ENCODE results near the gene HPCA.

Gene HPCA

GRCh38 chr1:32928285-32928684, 42.0 kb downstream of the HPCA start:
- Histone ChIP-seq H3K36me3 (ENCODE audit: low read length) (no peaks in the 10 kb centered on the region), H3K27ac (ENCODE audit: low read depth, low read length) (no peak overlapping the region), H3K27me3 (ENCODE audit: low read length) (no peaks in the 10 kb centered on the region), H3K4me2 (ENCODE audit: low read depth, low read length, poor library complexity, severe bottlenecking) (no peak overlapping the region), H3F3A (ENCODE audit: insufficient read depth) (no peaks in the 10 kb centered on the region), H4K20me1 (ENCODE audit: low read depth, low read length) (no peaks in the 10 kb centered on the region), H3K9me2 (replicated peaks; ENCODE audit: insufficient read depth, low read length) (no peaks in the 10 kb centered on the region), H3K9ac (ENCODE audit: low read length) (no peak overlapping the region), H2AFZ (ENCODE audit: low read depth, low read length, severe bottlenecking) (no peak overlapping the region), H3K79me2 (ENCODE audit: insufficient read depth, low read length) (no peaks in the 10 kb centered on the region), H3K4me3 (ENCODE audit: insufficient read depth, low read length, poor library complexity, severe bottlenecking) (no peak overlapping the region), H3K9me3 (ENCODE audit: insufficient read depth, low read length) (no peaks in the 10 kb centered on the region)
- no peak for TF ChIP-seq CTCF (IDR thresholded peaks at IDR 0.05; ENCODE audit: insufficient read depth, low read length, poor library complexity, severe bottlenecking)
- TF ChIP-seq EZH2phosphoT487 (conservative IDR thresholded peaks at IDR 0.05; ENCODE audit: low read length) = no peak

- no peak overlapping the region for H3K4me2 ChIP-seq (ENCODE audit: low read depth, low read length, poor library complexity, severe bottlenecking)
- H3K79me2 ChIP-seq (ENCODE audit: insufficient read depth, low read length) = no peaks in the 10 kb centered on the region
- no peaks in the 10 kb centered on the region for H3K27me3 ChIP-seq (ENCODE audit: low read length)
- H3K36me3 ChIP-seq (ENCODE audit: low read length) = no peaks in the 10 kb centered on the region
- H2AFZ ChIP-seq (ENCODE audit: low read depth, low read length, severe bottlenecking) = no peak overlapping the region
- H3K4me3 ChIP-seq (ENCODE audit: insufficient read depth, low read length, poor library complexity, severe bottlenecking) = no peak overlapping the region
- no peak overlapping the region for H3K9ac ChIP-seq (ENCODE audit: low read length)
- no peaks in the 10 kb centered on the region for H4K20me1 ChIP-seq (ENCODE audit: low read depth, low read length)
- H3K27ac ChIP-seq (ENCODE audit: low read depth, low read length) = no peak overlapping the region
- TF ChIP-seq EZH2phosphoT487 (conservative IDR thresholded peaks at IDR 0.05; ENCODE audit: low read length) = no peak
- no peaks in the 10 kb centered on the region for H3K9me3 ChIP-seq (ENCODE audit: insufficient read depth, low read length)
- no peaks in the 10 kb centered on the region for H3F3A ChIP-seq (ENCODE audit: insufficient read depth)
- no peaks in the 10 kb centered on the region for H3K9me2 ChIP-seq (replicated peaks; ENCODE audit: insufficient read depth, low read length)
Measured at GRCh38 chr1:32928715-32929114, 42.4 kb downstream of the HPCA start.

GRCh38 chr1:32929366-32929765, 43.1 kb downstream of the HPCA start:
- H3K9me2 ChIP-seq (replicated peaks; ENCODE audit: insufficient read depth, low read length) = no peaks in the 10 kb centered on the region

GRCh38 chr1:32931760-32932159, 45.5 kb downstream of the HPCA start:
- H3K27me3 ChIP-seq (ENCODE audit: low read length) = no peaks in the 10 kb centered on the region
- H2AFZ ChIP-seq (ENCODE audit: low read depth, low read length, severe bottlenecking) = no peak overlapping the region
- H3K9me3 ChIP-seq (ENCODE audit: insufficient read depth, low read length) = no peaks in the 10 kb centered on the region
- no peaks in the 10 kb centered on the region for H3F3A ChIP-seq (ENCODE audit: insufficient read depth)
- no peaks in the 10 kb centered on the region for H4K20me1 ChIP-seq (ENCODE audit: low read depth, low read length)
- no peak overlapping the region for H3K9ac ChIP-seq (ENCODE audit: low read length)
- no peak for TF ChIP-seq CTCF (IDR thresholded peaks at IDR 0.05; ENCODE audit: insufficient read depth, low read length, poor library complexity, severe bottlenecking)
- TF ChIP-seq EZH2phosphoT487 (conservative IDR thresholded peaks at IDR 0.05; ENCODE audit: low read length) = no peak
- H3K27ac ChIP-seq (ENCODE audit: low read depth, low read length) = no peak overlapping the region
- H3K79me2 ChIP-seq (ENCODE audit: insufficient read depth, low read length) = no peaks in the 10 kb centered on the region
- 0 out of 2 replicates have a peak, but pooled peaks cover 3% of the 10 kb centered on the region for H3K36me3 ChIP-seq (ENCODE audit: low read length)
- H3K9me2 ChIP-seq (replicated peaks; ENCODE audit: insufficient read depth, low read length) = no peaks in the 10 kb centered on the region
- no peak overlapping the region for H3K4me3 ChIP-seq (ENCODE audit: insufficient read depth, low read length, poor library complexity, severe bottlenecking)
- H3K4me2 ChIP-seq (ENCODE audit: low read depth, low read length, poor library complexity, severe bottlenecking) = no peak overlapping the region

More at GRCh38 chr1:32929366-32929765, 43.1 kb downstream of the HPCA start:
- no peak overlapping the region for H3K4me2 ChIP-seq (ENCODE audit: low read depth, low read length, poor library complexity, severe bottlenecking)
- no peak overlapping the region for H3K9ac ChIP-seq (ENCODE audit: low read length)
- TF ChIP-seq CTCF (IDR thresholded peaks at IDR 0.05; ENCODE audit: insufficient read depth, low read length, poor library complexity, severe bottlenecking) (no peak), EZH2phosphoT487 (conservative IDR thresholded peaks at IDR 0.05; ENCODE audit: low read length) (no peak)
- no peaks in the 10 kb centered on the region for H3K9me3 ChIP-seq (ENCODE audit: insufficient read depth, low read length)
- no peaks in the 10 kb centered on the region for H3F3A ChIP-seq (ENCODE audit: insufficient read depth)
- no peaks in the 10 kb centered on the region for H3K27me3 ChIP-seq (ENCODE audit: low read length)
- H3K79me2 ChIP-seq (ENCODE audit: insufficient read depth, low read length) = no peaks in the 10 kb centered on the region
- no peaks in the 10 kb centered on the region for H3K36me3 ChIP-seq (ENCODE audit: low read length)
- H4K20me1 ChIP-seq (ENCODE audit: low read depth, low read length) = no peaks in the 10 kb centered on the region
- no peak overlapping the region for H3K27ac ChIP-seq (ENCODE audit: low read depth, low read length)
- H2AFZ ChIP-seq (ENCODE audit: low read depth, low read length, severe bottlenecking) = no peak overlapping the region
- no peak overlapping the region for H3K4me3 ChIP-seq (ENCODE audit: insufficient read depth, low read length, poor library complexity, severe bottlenecking)

Data from SU-DHL-6 (cell line).